HL-60/S4 treated with phorbol 12-myristate 13-acetate at 8.2 ng/mL for 4 days and 3 days (cell line): ENCODE data around the gene LINC01488.

Source experiments
- in situ Hi-C: fragments of 300-500 bp; cut with MboI; formaldehyde crosslinking; loops from 2 replicates; pipeline ENCODE4 v1.15.0; 2022; ENCODE audit warnings: low sequenced_read_pairs

Gene LINC01488

GRCh38 chr11:69524991-69525411, 43.5 kb downstream of the LINC01488 start:
- in situ Hi-C loops = no loop called here

DNA sequence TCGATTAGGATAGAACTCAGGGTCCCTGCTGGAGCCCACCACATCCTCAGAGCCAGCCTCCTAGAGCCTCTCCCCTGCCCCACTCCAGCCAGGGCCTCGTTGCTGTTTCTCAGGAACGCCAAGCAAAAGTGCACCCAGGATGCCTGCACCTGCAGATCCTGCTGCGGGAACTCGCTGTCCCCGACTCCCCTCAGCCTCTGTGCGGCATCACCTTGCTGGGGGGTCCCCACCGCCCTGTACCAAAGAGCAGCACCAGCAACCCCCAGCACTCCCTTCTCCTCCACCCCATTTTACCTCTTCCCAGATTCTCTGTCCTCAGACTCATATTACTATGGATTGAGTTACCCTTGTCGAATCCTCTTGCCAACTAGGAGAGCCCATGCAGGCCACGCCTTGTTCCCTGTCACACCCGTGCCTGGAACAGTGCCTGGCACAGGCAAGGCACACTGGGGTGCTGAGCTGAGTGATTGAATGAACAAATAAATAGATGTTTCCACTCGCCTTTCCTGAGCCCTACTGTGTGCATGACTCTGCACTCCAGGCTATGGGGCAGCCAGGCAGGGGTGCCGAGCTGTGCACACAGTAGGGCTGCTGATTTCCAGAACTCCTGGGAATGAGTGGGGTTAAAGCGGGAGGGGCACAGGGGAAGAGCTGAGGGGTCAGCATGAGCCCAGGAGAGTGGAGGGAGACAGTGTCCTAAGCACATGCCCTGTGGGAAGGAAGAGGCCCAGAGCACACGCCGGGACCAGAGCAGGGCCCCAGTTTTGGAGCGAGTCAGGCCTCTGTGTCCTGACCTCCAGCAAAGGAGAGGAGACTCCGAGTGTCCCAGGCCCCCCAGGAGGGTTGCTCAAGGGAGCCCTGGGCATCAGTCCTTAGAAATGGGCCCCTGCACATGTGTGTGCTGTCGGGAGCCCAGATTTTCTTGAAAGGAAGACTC, 44.3 kb downstream of the LINC01488 start:
- in situ Hi-C loops = no loop called here

DNA sequence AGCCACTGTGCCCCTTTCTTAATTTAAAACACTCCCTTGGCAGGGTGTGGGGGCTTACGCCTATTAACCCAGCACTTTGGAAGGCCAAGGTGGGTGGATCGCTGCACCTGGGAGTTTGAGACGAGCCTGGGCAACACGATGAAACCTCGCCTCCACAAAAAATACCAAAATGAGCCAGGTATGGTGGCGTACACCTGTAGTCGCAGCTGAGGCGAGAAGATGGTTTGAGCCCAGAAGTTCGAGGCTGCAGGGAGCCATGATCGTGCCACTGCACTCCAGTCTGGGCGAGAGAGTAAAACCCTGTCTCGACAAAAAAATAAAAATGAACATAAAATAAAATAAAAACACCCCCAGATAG, 45.0 kb downstream of the LINC01488 start:
- in situ Hi-C loops = no loop called here

GRCh38 chr11:69529001-69529400, 47.5 kb downstream of the LINC01488 start:
- in situ Hi-C loops = no loop called here

DNA sequence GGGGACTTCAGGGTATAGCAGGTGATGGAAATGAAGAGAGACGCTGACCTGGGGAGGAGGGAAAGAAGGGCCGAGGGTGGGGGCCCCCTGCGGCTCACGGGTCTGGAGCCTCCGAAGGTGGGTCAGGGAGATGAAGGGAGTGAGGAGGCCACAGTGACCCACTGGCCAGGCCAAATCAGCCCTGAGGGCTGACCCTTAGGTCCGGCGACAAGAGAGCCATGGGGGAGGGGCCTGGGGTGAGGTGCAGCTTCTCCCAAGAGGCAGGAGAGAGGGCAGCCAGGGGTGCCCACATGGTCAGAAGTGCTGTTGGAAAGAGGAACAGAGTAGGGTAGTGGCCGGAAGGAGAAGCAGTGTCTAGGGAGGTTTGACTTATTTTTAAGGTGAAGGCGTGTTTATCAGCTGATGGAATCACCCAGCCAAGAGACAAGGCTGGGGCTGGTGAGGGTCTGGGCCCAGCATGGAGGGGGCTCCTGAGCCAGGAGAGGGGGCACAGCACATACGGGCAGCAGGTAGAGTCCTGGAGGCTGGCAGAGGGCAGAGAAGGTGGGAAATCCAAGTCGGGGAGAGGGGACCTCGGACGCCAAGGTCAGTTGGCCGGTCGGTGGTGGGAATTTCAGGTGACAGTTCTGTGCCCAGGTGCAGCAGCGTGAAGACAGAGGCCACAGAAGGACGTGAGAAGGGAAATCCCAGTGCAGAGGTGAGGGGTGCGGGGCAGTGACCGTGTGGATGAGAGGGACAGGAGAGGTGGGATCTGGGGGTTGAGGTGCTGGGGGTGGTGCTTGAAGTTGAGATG, 49.0 kb downstream of the LINC01488 start:
- in situ Hi-C loops = no loop called here

- in situ Hi-C loops = no loop called here
These were observed 49.7 kb downstream of the LINC01488 start for GRCh38 chr11:69531071-69531716.

GRCh38 chr11:69531717-69532088, 50.2 kb downstream of the LINC01488 start:
- in situ Hi-C loops = no loop called here

DNA sequence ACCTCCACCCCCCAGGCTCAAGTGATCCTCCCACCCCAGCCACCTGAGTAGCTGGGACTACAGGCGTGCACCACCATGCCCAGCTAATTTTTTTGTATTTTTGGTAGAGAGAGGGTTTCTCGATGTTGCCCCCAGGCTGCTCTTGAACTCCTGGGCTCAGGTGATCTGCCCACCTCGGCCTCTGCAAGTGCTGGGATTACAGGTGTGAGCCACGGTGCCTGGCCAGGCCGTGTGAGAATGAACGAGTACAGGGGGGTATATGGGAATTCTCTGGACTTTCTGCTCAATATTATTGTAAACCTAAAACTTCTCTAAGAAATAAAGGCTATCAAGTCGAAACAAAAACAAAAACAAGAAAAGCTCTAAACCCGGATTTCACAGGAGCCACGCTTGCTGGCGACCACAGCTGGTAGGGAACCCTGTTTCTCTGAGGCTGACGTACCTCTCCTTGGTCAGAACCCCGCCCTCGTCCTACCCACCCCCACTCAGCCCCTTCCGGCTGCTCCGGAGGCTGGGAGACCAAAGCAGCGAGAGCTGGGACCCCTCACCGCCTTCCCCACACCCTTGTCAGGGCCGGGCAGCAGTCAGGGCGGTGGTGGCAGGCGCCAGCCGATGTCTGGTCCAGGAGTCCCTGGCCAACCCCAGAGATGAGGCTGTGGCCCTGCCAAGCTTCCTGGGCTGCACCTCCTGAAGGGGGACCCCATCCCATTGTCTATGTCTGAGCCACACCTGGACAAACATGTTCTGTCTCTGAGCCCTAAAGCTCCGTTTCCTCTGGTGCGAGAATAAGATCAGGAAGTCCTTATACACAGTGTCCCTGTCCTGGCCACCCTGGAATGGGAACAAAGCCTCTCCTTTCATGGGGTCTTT, 52.1 kb downstream of the LINC01488 start:
- in situ Hi-C loops = no loop called here

DNA sequence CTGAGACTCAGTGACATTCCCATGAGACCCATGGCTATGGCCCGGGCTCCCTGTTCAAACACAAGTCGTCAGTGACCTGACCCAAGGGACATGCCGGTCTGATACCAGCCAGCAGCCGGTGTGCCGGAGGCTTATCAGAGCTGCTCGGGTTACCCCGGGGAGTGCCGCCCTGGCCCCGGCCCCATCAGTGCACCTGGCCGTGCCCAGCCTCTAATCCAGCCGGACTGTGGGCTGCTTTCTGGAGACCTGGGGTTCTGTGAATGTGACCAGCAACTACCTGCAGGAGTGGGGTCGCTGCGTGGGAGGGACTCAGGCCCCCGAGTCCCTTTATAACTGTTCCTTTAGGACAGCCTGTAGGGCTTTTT, 52.7 kb downstream of the LINC01488 start:
- in situ Hi-C loops = no loop called here

- in situ Hi-C loops = no loop called here
These were observed 54.4 kb downstream of the LINC01488 start for GRCh38 chr11:69535908-69536307.

DNA sequence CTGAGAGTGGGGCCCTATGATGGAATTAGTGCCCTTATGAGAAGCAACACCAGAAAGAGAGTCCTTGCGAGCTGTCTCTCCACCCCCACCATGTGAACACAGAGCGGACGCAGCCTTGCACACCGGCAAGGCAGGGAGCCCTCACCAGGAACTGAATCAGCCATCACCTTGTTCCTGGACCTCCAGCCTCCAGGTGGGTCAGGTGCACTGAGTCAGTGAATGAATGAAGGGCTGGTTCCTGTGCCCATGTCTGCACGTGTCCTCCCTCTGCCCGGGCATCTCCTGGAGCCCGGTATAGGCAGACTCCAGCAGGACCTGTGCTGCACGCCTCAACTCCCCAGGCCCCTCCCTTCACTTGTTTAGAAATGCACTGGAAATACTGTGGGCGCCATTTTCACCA, 54.9 kb downstream of the LINC01488 start:
- in situ Hi-C loops = no loop called here

- in situ Hi-C loops = no loop called here
These were observed 55.7 kb downstream of the LINC01488 start for GRCh38 chr11:69537126-69537525.

- in situ Hi-C loops = no loop called here
These were observed 56.6 kb downstream of the LINC01488 start for GRCh38 chr11:69537855-69538640.

- in situ Hi-C loops = no loop called here
These were observed 57.4 kb downstream of the LINC01488 start for GRCh38 chr11:69538854-69539253.

GRCh38 chr11:69539416-69540117, 58.1 kb downstream of the LINC01488 start:
- in situ Hi-C loops = no loop called here

DNA sequence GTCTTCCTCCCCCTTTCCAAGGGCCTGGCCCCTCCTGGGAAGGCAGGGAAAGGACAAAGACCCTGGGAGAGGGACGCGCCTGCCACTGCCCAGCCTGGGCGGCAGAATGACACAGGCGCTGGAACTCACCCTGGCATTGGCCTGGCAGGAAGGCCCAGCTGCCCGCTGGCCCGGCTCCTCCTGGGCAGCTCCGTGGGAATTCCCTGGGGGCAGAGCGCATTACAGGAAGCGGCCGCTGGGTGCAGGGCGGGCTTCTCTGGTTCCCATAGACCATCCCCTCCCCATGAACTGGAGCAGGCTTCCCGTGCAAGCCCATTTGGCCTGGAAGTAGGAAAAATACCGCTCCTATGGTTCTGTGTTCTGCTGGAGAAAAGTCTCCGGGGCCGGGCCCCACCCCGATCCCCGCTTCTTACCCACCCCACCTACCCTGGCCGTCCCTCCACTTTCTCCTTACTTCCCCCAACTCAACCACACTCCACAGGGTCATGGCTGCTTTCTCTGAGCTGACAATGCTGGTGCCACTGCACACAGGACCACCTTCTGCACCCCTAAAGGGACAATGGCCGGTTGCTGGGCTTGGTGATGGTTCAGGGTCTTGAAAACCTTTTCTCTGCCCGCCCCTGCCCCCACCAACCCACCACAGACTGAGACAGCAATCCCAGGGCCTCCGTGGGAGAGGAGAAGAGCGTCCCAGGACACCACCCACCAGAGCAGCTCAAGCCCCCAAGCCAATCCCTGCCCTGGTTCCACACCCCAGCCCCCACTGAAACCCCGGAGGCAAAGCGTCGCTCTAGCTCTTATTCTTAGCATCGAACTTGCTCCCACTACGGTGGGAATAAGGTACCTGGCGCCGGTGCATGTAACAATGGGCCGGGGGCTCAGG, 58.9 kb downstream of the LINC01488 start:
- in situ Hi-C loops = no loop called here

DNA sequence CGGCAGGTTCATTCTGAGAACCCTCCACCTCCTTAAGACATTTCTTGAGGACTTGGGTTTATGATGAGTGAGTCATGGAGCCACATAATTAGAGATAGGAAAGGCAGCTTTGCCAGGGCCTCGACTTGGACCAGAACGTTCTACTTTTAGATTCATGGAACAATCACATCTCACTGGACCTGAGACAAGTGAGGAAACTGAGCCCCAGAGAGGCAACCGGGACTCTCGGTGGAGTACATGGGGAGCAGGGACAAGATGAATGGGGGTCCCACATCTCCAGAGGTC, 59.5 kb downstream of the LINC01488 start:
- in situ Hi-C loops = no loop called here

DNA sequence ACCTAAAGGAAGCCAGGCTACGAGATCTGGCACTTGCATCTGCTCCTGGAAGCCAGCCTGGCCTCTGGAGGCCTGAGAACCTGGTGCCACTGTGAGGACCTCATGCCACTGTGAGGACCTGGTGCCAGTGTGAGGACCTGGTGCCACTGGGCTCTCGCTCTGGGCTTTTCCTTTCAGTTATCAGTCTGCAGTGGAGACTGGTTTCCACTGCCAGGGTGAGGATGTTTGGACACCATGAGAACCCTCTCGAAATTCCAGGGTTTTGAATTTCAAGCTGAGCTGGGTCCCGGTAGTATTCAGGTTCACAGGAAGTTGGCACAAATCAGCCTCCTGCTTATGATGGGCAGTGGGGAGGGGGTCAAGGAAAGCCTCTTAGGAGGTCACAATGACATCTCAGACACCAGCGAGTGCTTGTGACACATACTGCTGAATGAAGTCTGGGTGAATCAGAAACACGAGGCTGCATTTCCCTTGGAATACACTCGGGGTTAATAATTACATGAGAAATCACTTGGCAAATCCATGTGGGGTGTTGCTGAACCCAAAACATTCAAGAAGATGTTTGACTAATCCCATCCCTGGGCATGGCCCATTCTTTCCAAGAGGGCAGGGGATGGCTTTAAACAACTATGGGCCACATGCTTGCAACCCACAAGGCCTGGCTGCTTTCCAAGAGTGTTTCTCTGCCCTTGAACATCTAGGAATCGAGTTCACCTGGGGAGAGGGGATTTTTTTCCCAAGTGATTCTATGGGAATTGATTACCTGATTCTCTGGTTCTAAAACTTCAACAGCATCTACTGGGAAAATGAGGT, 60.2 kb downstream of the LINC01488 start:
- in situ Hi-C loops = no loop called here
